ENCODE measurements around the gene DPH5. TPM values are rescaled to one million over a fixed set of nuclear protein-coding genes. Genes with fewer than 3 reads are reported as not detected.
"Not testable (repeated sequence)": the region's sequence is repeated elsewhere in the genome, so short reads cannot be mapped to it uniquely, and the experiment has no call there.

Gene DPH5
- total RNA-seq, 2 donors from 2014 or later, result 20.1 to 32.4 TPM

DNA sequence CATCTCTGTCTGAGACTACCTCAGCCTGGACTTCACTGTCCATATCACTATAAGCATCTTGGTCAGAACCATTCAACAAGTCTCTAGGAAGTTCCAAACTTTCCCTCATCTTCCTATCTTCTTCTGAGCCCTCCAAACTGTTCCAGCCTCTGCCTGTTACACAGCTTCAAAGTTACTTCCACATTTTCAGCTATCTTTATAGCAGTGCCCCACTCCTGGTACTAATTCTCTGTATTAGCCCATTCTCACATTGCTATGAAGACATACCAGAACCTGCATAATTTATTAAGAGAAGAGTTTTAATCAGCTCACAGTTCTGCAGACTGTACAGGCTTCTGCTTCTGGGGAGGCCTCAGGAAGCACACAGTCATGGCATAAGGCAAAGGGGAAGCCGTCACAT lies 15.7 kb upstream of the DPH5 start:
- Histone ChIP-seq H3K27me3 (no peaks in the 10 kb centered on the region), H3K36me3 (no peaks in the 10 kb centered on the region), H3K27ac (no peak overlapping the region), H3K9me3 (peaks cover 6% of the 10 kb centered on the region), H3K9ac (ENCODE audit: low read depth in 2 of 2, low read length in 2 of 2) (no peak overlapping the region), H3K4me3 (no peak overlapping the region), H3K4me1 (no peaks in the 10 kb centered on the region)
- intact Hi-C loops (cut with DNase I), result no loop called here
- TF ChIP-seq, protein P1, sequence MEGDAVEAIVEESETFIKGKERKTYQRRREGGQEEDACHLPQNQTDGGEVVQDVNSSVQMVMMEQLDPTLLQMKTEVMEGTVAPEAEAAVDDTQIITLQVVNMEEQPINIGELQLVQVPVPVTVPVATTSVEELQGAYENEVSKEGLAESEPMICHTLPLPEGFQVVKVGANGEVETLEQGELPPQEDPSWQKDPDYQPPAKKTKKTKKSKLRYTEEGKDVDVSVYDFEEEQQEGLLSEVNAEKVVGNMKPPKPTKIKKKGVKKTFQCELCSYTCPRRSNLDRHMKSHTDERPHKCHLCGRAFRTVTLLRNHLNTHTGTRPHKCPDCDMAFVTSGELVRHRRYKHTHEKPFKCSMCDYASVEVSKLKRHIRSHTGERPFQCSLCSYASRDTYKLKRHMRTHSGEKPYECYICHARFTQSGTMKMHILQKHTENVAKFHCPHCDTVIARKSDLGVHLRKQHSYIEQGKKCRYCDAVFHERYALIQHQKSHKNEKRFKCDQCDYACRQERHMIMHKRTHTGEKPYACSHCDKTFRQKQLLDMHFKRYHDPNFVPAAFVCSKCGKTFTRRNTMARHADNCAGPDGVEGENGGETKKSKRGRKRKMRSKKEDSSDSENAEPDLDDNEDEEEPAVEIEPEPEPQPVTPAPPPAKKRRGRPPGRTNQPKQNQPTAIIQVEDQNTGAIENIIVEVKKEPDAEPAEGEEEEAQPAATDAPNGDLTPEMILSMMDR (IDR thresholded peaks at IDR 0.05), result no peak
- no peak for DNase-seq

DNA sequence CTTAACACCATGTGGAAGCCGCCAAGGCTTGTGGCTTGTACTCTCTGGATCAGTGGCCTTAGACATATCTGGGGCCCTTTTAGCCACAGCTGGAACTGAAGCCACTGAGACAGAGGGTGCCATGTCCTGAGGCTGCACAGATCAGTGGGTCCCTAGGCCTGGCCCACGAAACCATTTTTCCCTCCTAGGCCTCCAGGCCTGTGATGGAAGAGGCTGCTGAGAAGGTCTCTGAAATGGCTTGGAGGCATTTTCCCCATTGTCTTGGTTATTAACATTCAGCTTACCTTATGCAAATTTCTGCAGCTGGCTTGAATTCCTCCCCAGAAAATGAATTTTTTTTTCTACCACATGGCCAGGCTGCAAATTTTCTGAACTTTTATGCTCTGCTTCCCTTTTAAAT lies 15.1 kb upstream of the DPH5 start:
- Histone ChIP-seq H3K9me3 (peaks cover 6% of the 10 kb centered on the region), H3K9ac (ENCODE audit: low read depth in 2 of 2, low read length in 2 of 2) (no peak overlapping the region), H3K27ac (no peak overlapping the region), H3K4me3 (no peak overlapping the region), H3K4me1 (no peaks in the 10 kb centered on the region), H3K36me3 (no peaks in the 10 kb centered on the region), H3K27me3 (no peaks in the 10 kb centered on the region)
- DNase-seq, result no peak
- TF ChIP-seq, protein P1 (IDR thresholded peaks at IDR 0.05), result no peak
- intact Hi-C loops (cut with DNase I), result no loop called here

DNA sequence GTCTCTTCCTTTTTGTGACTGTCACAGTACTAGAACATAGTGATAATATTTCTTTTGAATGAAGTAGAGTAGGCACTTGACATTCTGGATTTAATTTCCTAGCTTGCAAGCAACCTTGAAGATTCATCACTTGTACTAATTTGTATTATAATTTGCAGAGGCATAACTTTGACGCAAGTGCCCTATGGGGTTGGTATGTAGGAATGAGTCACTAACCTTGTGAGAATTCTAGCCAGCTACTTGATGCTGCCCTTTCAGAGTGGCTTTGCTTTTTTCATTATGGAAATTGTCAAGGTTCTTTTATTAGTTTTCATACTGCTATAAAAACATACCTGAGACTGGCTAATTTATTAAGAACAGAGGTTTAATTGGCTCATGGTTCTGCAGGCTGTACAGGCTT lies 13.7 kb upstream of the DPH5 start:
- DNase-seq, result no peak
- Histone ChIP-seq H3K36me3 (no peaks in the 10 kb centered on the region), H3K9me3 (peaks cover 6% of the 10 kb centered on the region), H3K27me3 (no peaks in the 10 kb centered on the region), H3K4me3 (no peak overlapping the region), H3K27ac (no peak overlapping the region), H3K4me1 (no peaks in the 10 kb centered on the region), H3K9ac (ENCODE audit: low read depth in 2 of 2, low read length in 2 of 2) (no peak overlapping the region)
- intact Hi-C loops (cut with DNase I), result loop anchor here (10.0 kb wide), 1 partner anchor 114 kb away; no protein-coding TSS in a partner anchor
- TF ChIP-seq, protein P1 (IDR thresholded peaks at IDR 0.05), result no peak

DNA sequence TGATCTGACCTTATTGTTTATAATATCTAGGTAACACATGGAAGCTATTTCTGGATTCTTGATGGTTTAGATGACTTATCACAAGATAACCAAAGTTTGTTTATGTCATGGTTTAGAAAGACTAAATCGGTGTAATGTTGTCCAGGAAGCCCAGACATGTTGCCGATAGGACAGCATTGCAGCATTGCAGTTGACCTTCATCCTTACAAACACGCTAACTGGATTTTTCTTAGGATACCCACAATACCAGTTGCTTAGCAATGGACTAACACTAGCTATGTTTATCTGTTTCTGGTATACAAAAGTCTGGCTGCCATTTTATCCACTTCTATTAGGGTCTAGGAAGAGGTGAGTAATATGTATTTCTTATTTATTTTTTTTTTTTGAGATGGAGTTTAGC lies 11.7 kb upstream of the DPH5 start:
- DNase-seq, result no peak
- intact Hi-C loops (cut with DNase I), result loop anchor here (10.0 kb wide), 1 partner anchor 113 kb away; no protein-coding TSS in a partner anchor
- Histone ChIP-seq H3K9me3 (peaks cover 6% of the 10 kb centered on the region), H3K9ac (ENCODE audit: low read depth in 2 of 2, low read length in 2 of 2) (no peak overlapping the region), H3K4me1 (no peaks in the 10 kb centered on the region), H3K27ac (no peak overlapping the region), H3K27me3 (no peaks in the 10 kb centered on the region), H3K36me3 (no peaks in the 10 kb centered on the region), H3K4me3 (no peak overlapping the region)
- TF ChIP-seq, protein P1 (IDR thresholded peaks at IDR 0.05), result no peak

DNA sequence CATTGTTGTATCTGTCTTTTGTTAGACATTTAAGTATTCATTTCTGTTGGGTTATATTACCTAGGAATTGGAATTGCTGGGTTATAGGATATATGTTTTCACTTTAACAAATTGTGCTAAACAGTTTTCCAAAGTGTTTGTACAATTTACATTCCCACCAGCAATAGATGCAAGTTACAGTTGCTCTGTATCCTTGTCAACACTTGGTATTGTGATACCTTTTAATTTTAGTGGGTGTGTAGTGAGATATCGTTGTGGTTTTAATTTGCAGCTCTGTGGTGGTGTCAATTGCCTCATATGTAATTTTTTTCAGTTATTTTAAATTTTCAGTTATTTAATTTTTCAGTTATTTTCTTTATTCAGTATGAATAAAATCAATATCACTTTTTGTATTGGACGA lies 7.4 kb upstream of the DPH5 start:
- Histone ChIP-seq H3K9me3 (no peaks in the 10 kb centered on the region), H3K4me3 (no peak overlapping the region), H3K27me3 (no peaks in the 10 kb centered on the region), H3K36me3 (no peaks in the 10 kb centered on the region), H3K4me1 (no peaks in the 10 kb centered on the region), H3K9ac (ENCODE audit: low read depth in 2 of 2, low read length in 2 of 2) (no peak overlapping the region), H3K27ac (no peak overlapping the region)
- no peak for DNase-seq
- TF ChIP-seq, protein P1 (IDR thresholded peaks at IDR 0.05), result no peak
- intact Hi-C loops (cut with DNase I), result loop anchor here (10.0 kb wide), 1 partner anchor 108 kb away; no protein-coding TSS in a partner anchor

DNA sequence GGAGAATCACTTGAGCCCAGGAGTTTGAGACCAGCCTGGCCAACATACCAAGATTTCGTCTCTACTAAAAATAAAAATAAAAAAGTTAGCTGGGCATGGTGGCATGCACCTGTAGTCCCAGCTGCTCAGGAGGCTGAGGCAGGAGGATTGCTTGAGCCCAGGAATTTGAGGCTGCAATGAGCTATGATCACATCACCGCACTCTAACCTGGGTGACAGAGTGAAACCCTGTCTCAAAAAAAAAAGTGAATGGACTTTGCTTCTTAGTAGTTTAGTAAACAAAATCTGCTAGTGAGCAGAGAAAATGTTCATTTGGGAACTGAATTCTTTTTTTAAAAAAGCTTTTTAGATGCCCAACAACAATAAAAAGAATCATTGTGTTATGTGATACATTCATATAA lies 6.5 kb upstream of the DPH5 start:
- not testable (repeated sequence) for H3K4me1 ChIP-seq; DNase-seq; H3K9ac ChIP-seq (ENCODE audit: low read depth in 2 of 2, low read length in 2 of 2); H3K36me3 ChIP-seq; H3K9me3 ChIP-seq; H3K27ac ChIP-seq; H3K4me3 ChIP-seq; H3K27me3 ChIP-seq
- intact Hi-C loops (cut with DNase I), result loop anchor here (10.0 kb wide), 1 partner anchor 107 kb away; no protein-coding TSS in a partner anchor

All from colonic mucosa (tissue), 4 donors.